IMR-90 (cell line): ENCODE data around the gene ZNF556. TPM values are rescaled to one million over a fixed set of nuclear protein-coding genes. Genes with fewer than 3 reads are reported as not detected.
A peak's percentile ranks its signal among the peaks of the same experiment; 100 is the strongest.

Source experiments
- ATAC-seq: fragments of 200-7000 bp; cut with Tn5 transposase; 2 replicates; pipeline ENCODE4 v1.9.1; 2020; ENCODE audit warnings: low read depth, mild to moderate bottlenecking, moderate library complexity
- BruUV-seq: library from RNA; stranded (reverse); fragments of 400-500 nt; replicated peaks from 2 replicates; lab custom pipeline; 2021; lab: Mats Ljungman, UMichigan
- CTCF ChIA-PET: fragments of 300-600 bp; formaldehyde crosslinking; extraction: SDS; loops from one replicate; lab custom pipeline; 2021; ENCODE audit warnings: antibody characterized with exemption; lab: Yijun Ruan, JAX
- POLR2A ChIA-PET: fragments of 300-600 bp; sonication (Branson Sonifier 250); formaldehyde crosslinking; loops from one replicate; lab custom pipeline; 2022; ENCODE audit warnings: antibody characterized with exemption; ENCODE audit not compliant: unreplicated experiment; lab: Charles Lee
- DNase-seq: peaks from one replicate; pipeline ENCODE4 v3.0.0; 2013
- H2AFZ ChIP-seq: replicated peaks from 2 replicates; pipeline ENCODE3; 2013; ENCODE audit warnings: low read length, mild to moderate bottlenecking; ENCODE audit not compliant: poor library complexity
- H2AK5ac ChIP-seq: 2 replicates; pipeline ENCODE4 v1.6.1; 2013; ENCODE audit warnings: low read depth, low read length, inconsistent platforms
- H2AK9ac ChIP-seq: replicated peaks from 2 replicates; pipeline ENCODE3; 2013; ENCODE audit warnings: mild to moderate bottlenecking, low read depth, low read length, moderate library complexity; ENCODE audit not compliant: poor library complexity
- H2BK120ac ChIP-seq: 2 replicates; pipeline ENCODE4 v1.6.1; 2013; ENCODE audit warnings: low read depth, low read length, inconsistent platforms
- H2BK15ac ChIP-seq: 3 replicates; pipeline ENCODE4 v1.6.1; 2013; ENCODE audit warnings: low read depth, low read length, inconsistent platforms
- H2BK20ac ChIP-seq: 2 replicates; pipeline ENCODE4 v1.6.1; 2013; ENCODE audit warnings: low read depth, mild to moderate bottlenecking, inconsistent platforms, low read length, moderate library complexity
- H2BK5ac ChIP-seq: 2 replicates; pipeline ENCODE4 v1.6.1; 2013; ENCODE audit warnings: mild to moderate bottlenecking, low read depth, low read length, inconsistent platforms; ENCODE audit not compliant: poor library complexity, severe bottlenecking
- H3K14ac ChIP-seq: replicated peaks from 2 replicates; pipeline ENCODE4 v1.6.1; 2013; ENCODE audit warnings: low read depth, low read length, inconsistent platforms
- H3K18ac ChIP-seq: 2 replicates; pipeline ENCODE4 v1.6.1; 2013; ENCODE audit warnings: low read depth, low read length, control low read depth
- H3K23ac ChIP-seq: 2 replicates; pipeline ENCODE4 v1.6.1; 2013; ENCODE audit warnings: low read depth, low read length, inconsistent platforms
- H3K27ac ChIP-seq: 2 replicates; pipeline ENCODE4 v1.5.1; 2013; ENCODE audit warnings: mild to moderate bottlenecking, control low read depth, low read length; ENCODE audit not compliant: insufficient read depth
- H3K27me3 ChIP-seq: 2 replicates; pipeline ENCODE4 v1.6.1; 2013; ENCODE audit warnings: low read length; ENCODE audit not compliant: control insufficient read depth, insufficient read depth
- H3K36me3 ChIP-seq: 2 replicates; pipeline ENCODE4 v1.6.1; 2013; ENCODE audit warnings: low read length, mixed read lengths; ENCODE audit not compliant: control insufficient read depth, insufficient read depth
- H3K4ac ChIP-seq: 2 replicates; pipeline ENCODE4 v1.6.1; 2013; ENCODE audit warnings: low read depth, low read length, inconsistent platforms
- H3K4me1 ChIP-seq: 2 replicates; pipeline ENCODE4 v1.6.1; 2013; ENCODE audit warnings: low read length, mixed read lengths; ENCODE audit not compliant: control insufficient read depth, insufficient read depth
- H3K4me2 ChIP-seq: 2 replicates; pipeline ENCODE4 v1.6.1; 2013; ENCODE audit warnings: low read depth, mild to moderate bottlenecking, control low read depth, low read length, moderate library complexity
- H3K4me3 ChIP-seq: 2 replicates; pipeline ENCODE4 v1.5.1; 2013; ENCODE audit warnings: low read depth, mild to moderate bottlenecking, control low read depth, low read length, moderate library complexity; ENCODE audit not compliant: insufficient read depth
- H3K56ac ChIP-seq: 2 replicates; pipeline ENCODE4 v1.6.1; 2013; ENCODE audit warnings: low read length, inconsistent platforms; ENCODE audit not compliant: insufficient read depth; ENCODE audit errors: extremely low read depth
- H3K79me1 ChIP-seq, 2 experiments: 2 replicates each; pipeline ENCODE4 v1.6.1; 2013; ENCODE audit warnings: low read length in 2 of 2, inconsistent platforms in 1 of 2, low read depth in 1 of 2
- H3K9ac ChIP-seq: 2 replicates; pipeline ENCODE4 v1.6.1; 2013; ENCODE audit warnings: low read depth, low read length, control low read depth
- H3K9me1 ChIP-seq: 2 replicates; pipeline ENCODE4 v1.6.1; 2013; ENCODE audit warnings: low read length, inconsistent platforms; ENCODE audit not compliant: insufficient read depth
- H3K9me3 ChIP-seq: 2 replicates; pipeline ENCODE4 v1.6.1; 2013; ENCODE audit warnings: low read length; ENCODE audit not compliant: control insufficient read depth, insufficient read depth
- H4K20me1 ChIP-seq: 2 replicates; pipeline ENCODE4 v1.6.1; 2013; ENCODE audit warnings: low read length, inconsistent platforms; ENCODE audit not compliant: insufficient read depth
- H4K5ac ChIP-seq: 2 replicates; pipeline ENCODE4 v1.6.1; 2013; ENCODE audit warnings: mild to moderate bottlenecking, low read depth, low read length, control low read depth
- H4K8ac ChIP-seq, 2 experiments: 2 replicates each; pipeline ENCODE4 v1.6.1; 2013; ENCODE audit warnings: low read depth in 2 of 2, low read length in 2 of 2, control low read depth in 1 of 2, inconsistent platforms in 1 of 2
- H4K91ac ChIP-seq: 2 replicates; pipeline ENCODE4 v1.6.1; 2013; ENCODE audit warnings: low read depth, low read length, inconsistent platforms; ENCODE audit not compliant: insufficient read depth
- CEBPB ChIP-seq: IDR thresholded peaks from 2 replicates; pipeline ENCODE4 v1.6.1; 2012; ENCODE audit warnings: low read depth, low read length, improper control_type of control experiment
- RCOR1 ChIP-seq: IDR thresholded peaks from 2 replicates; pipeline ENCODE4 v1.6.1; 2012; ENCODE audit warnings: mild to moderate bottlenecking, low read length, improper control_type of control experiment; ENCODE audit not compliant: insufficient replicate concordance
- SMC3 ChIP-seq: fragments of 150-350 bp; IDR thresholded peaks from 2 replicates; pipeline ENCODE4 v1.6.1; 2016; ENCODE audit warnings: low read depth, mild to moderate bottlenecking, antibody characterized with exemption, low read length, moderate library complexity
- WGBS, 2 experiments: methylation state at CpG; one replicate each; pipeline versions ENCODE4 v1.1.5 to v1.1.7; 2013; ENCODE audit warnings: missing lambda C conversion rate in 2 of 2; ENCODE audit not compliant: insufficient read length in 1 of 2; ENCODE audit errors: extremely low coverage in 2 of 2; 5-methylcytosine and 5-hydroxymethylcytosine counted together
- dilution Hi-C: fragments of 300-500 bp; cut with HindIII; formaldehyde crosslinking; loops from one replicate; pipeline ENCODE4 v1.14.3; 2018; ENCODE audit warnings: low sequenced_read_pairs; ENCODE audit not compliant: unreplicated experiment
- in situ Hi-C: fragments of 300-500 bp; cut with MboI; formaldehyde crosslinking; loops from 3 replicates; pipeline ENCODE4 v1.14.3; 2019; ENCODE audit warnings: low sequenced_read_pairs, inconsistent platforms, mixed read lengths
- intact Hi-C: fragments of 100-400 bp; cut with micrococcal nuclease; formaldehyde crosslinking; loops from 2 replicates; pipeline ENCODE4 v1.10.0; 2022
- polyA plus RNA-seq, 3 experiments: library from polyadenylated mRNA; depleted of rRNA; stranded (reverse); fragments of >200 nt; gene quantifications; 2 replicates each; pipeline ENCODE4 v1.2.3, GENCODE V29; 2012; ENCODE audit warnings: low replicate concordance in 1 of 3
- total RNA-seq: library from RNA; depleted of rRNA; stranded (reverse); fragments of >200 nt; gene quantifications from 2 replicates; pipeline ENCODE4 v1.2.3, GENCODE V29; 2012

The ZNF556 gene
- total and polyA plus RNA-seq, 2 of the 4 experiments (the other 2 are of a cell fraction): not detected

DNA sequence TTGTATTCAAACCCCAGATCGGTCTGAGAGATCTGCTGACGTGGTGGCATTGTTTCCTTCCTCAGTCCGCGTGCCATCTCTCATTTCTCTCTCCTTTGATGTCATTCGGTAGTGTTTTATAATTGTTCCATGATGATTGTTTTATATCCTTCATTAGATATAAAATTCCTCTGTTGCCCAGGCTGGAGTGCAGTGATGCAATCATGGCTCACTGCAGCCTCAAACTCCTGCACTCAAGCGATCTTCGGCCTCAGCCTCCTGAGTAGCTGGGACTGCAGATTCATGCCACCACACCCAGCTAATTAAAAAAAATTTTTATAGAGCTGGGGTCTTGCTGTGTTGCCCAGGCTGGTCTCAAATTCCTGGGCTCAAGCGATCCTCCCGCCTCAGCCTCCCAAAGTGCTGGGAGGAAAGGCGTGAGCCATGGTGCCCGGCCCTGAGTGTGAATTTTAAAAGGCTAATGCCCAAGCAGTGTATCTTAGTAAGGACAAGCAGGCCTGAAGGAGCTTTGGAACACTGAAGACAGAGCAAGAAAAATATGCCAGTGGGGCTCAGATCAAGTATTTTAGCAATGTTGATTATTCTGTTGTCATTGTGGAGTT lies 38.9 kb downstream of the ZNF556 start:
- Histone ChIP-seq H3K4me1 (no peaks in the 10 kb centered on the region; the same call in none of the 2 replicates), H2AK9ac (no peak overlapping the region), H3K4ac (no peak overlapping the region), H2BK15ac (no peak overlapping the region), H2AK5ac (no peak overlapping the region), H3K56ac (no peak overlapping the region), H4K91ac (no peak overlapping the region), H3K9ac (no peak overlapping the region), H3K4me3 (no peak overlapping the region), H3K18ac (no peak overlapping the region), H2BK120ac (no peak overlapping the region), H3K9me1 (peaks cover 4% of the 10 kb centered on the region; the same call in 1 of the 2 replicates), H4K20me1 (0 out of 2 replicates have a peak, but pooled peaks cover 4% of the 10 kb centered on the region), H4K5ac (no peak overlapping the region), H3K27ac (no peak overlapping the region), H3K4me2 (no peak overlapping the region), H2BK20ac (no peak overlapping the region), H3K27me3 (no peaks in the 10 kb centered on the region), H3K23ac (no peak overlapping the region), H2AFZ (no peak overlapping the region), H3K36me3 (no peaks in the 10 kb centered on the region), H4K8ac (no peak overlapping the region), H3K14ac (no peak overlapping the region), H3K79me1 (peaks cover 17 to 42% of the 10 kb centered on the region in 2 experiments), H2BK5ac (no peak overlapping the region), H3K9me3 (0 out of 2 replicates have a peak, but pooled peaks cover 1% of the 10 kb centered on the region)
- CTCF ChIA-PET: no interaction called here
- no peak for DNase-seq
- no TSS peak for BruUV-seq
- in situ Hi-C loops: no loop called here
- dilution Hi-C loops: no loop called here
- TF ChIP-seq CEBPB: 0 out of 2 replicates have a peak, but pooled peaks have one; percentile 3
- no peak for TF ChIP-seq SMC3
- no peak for TF ChIP-seq RCOR1
- POLR2A ChIA-PET: no interaction called here
- 93% methylated on average over 3 of the region's 11 CpGs; no CpG with 5 or more reads in 1 of the 2 experiments for WGBS, 2 experiments
- no peak for ATAC-seq
- intact Hi-C loops: no loop called here
